T-helper 17 cell (primary cell): Measurements from ENCODE around the gene RPRD2. TPM values are rescaled to one million over a fixed set of nuclear protein-coding genes. Genes with fewer than 3 reads are reported as not detected.
A peak's percentile ranks its signal among the peaks of the same experiment; 100 is the strongest.

Experiments
- ATAC-seq: fragments of 150-1000 bp; cut with Tn5 transposase; 2 replicates; pipeline ENCODE4 v1.10.0; 2021; ENCODE audit warnings: mild to moderate bottlenecking, moderate library complexity
- DNase-seq, 3 donors: peaks; one replicate each; pipeline versions ENCODE4 v3.0.0 to v3.0.0-alpha.2; 2020 to 2021
- H3K9me3 ChIP-seq: one replicate; pipeline ENCODE4 v1.7.0; 2013; ENCODE audit warnings: low read length, mild to moderate bottlenecking; ENCODE audit not compliant: control insufficient read depth, poor library complexity, severe bottlenecking
- H3K27ac Mint-ChIP-seq: one replicate; pipeline ENCODE4 v1.8.0; 2022; ENCODE audit warnings: mild to moderate bottlenecking, moderate library complexity, mixed read lengths
- H3K27me3 Mint-ChIP-seq: one replicate; pipeline ENCODE4 v1.8.0; 2022; ENCODE audit warnings: mixed read lengths
- H3K36me3 Mint-ChIP-seq: one replicate; pipeline ENCODE4 v1.8.0; 2022; ENCODE audit warnings: low read depth, mixed read lengths
- H3K4me1 Mint-ChIP-seq: one replicate; pipeline ENCODE4 v1.8.0; 2022; ENCODE audit warnings: mild to moderate bottlenecking, mixed read lengths
- H3K4me3 Mint-ChIP-seq: one replicate; pipeline ENCODE4 v1.8.0; 2022; ENCODE audit warnings: mild to moderate bottlenecking, moderate library complexity, mixed read lengths
- total RNA-seq, 4 donors: library from RNA in 2 of 4; stranded (reverse) in 2 of 4; gene quantifications; one replicate each; pipeline ENCODE4 v1.2.3 and lab custom pipeline; 2022 to 2026

The RPRD2 gene
- total RNA-seq, 2 donors from 2014 or later = 36.2 to 38.7 TPM

- peaks cover 6% of the 10 kb centered on the region for H3K36me3 Mint-ChIP-seq
Measured at GRCh38 chr1:150486966-150487762, 123.2 kb downstream of the RPRD2 start, which contains the start of gene TARS2. Gene TARS2 (plus strand): TSS chr1:150487419. CDS start chr1:150487451, 32 bp downstream.

GRCh38 chr1:150487763-150488115, 123.8 kb downstream of the RPRD2 start:
- DNase-seq (no peak), ATAC-seq (no peak)
- H3K4me1 Mint-ChIP-seq = peaks cover 19% of the 10 kb centered on the region
- H3K27ac Mint-ChIP-seq = peak overlapping the region; percentile 99
- H3K27me3 Mint-ChIP-seq = no peaks in the 10 kb centered on the region
- peak overlapping the region; percentile 96 for H3K4me3 Mint-ChIP-seq
- no peaks in the 10 kb centered on the region for H3K9me3 ChIP-seq
- peaks cover 6% of the 10 kb centered on the region for H3K36me3 Mint-ChIP-seq

More at GRCh38 chr1:150486966-150487762, 123.2 kb downstream of the RPRD2 start, which contains the start of gene TARS2:
- no peaks in the 10 kb centered on the region for H3K27me3 Mint-ChIP-seq
- H3K4me1 Mint-ChIP-seq = peaks cover 19% of the 10 kb centered on the region
- H3K4me3 Mint-ChIP-seq = peak within 1 kb of the TSS; percentile 96
- H3K9me3 ChIP-seq = no peaks in the 10 kb centered on the region
- DNase-seq (peak; percentile 68 to 89 (median 82)), ATAC-seq (peak; percentile 100)
- peak within 1 kb of the TSS; percentile 99 for H3K27ac Mint-ChIP-seq

- Mint-ChIP-seq H3K27me3 (no peaks in the 10 kb centered on the region), H3K4me1 (peaks cover 5% of the 10 kb centered on the region), H3K27ac (no peak overlapping the region), H3K4me3 (no peak overlapping the region), H3K36me3 (peaks cover 12% of the 10 kb centered on the region)
- no peaks in the 10 kb centered on the region for H3K9me3 ChIP-seq
- ATAC-seq (no peak), DNase-seq (no peak)
Measured at GRCh38 chr1:150493175-150493574, 129.2 kb downstream of the RPRD2 start.

- H3K9me3 ChIP-seq = no peaks in the 10 kb centered on the region
- Mint-ChIP-seq H3K27ac (no peak overlapping the region), H3K36me3 (peaks cover 10% of the 10 kb centered on the region), H3K4me3 (no peak overlapping the region), H3K4me1 (peaks cover 2% of the 10 kb centered on the region), H3K27me3 (no peaks in the 10 kb centered on the region)
- DNase-seq (no peak), ATAC-seq (no peak)
Measured at GRCh38 chr1:150498342-150498741, 134.4 kb downstream of the RPRD2 start.

GRCh38 chr1:150505431-150505830, 141.5 kb downstream of the RPRD2 start:
- Mint-ChIP-seq H3K27me3 (no peaks in the 10 kb centered on the region), H3K27ac (peak overlapping the region; percentile 53), H3K36me3 (peaks cover 9% of the 10 kb centered on the region)

GRCh38 chr1:150507912-150508864, 144.2 kb downstream of the RPRD2 start, which contains the start of gene ECM1:
Gene ECM1 (plus strand): TSS chr1:150508109. CDS start chr1:150508210, 101 bp downstream.
- H3K4me3 Mint-ChIP-seq = no peak within 1 kb of the TSS
- peaks cover 4% of the 10 kb centered on the region for H3K4me1 Mint-ChIP-seq
- H3K9me3 ChIP-seq = no peaks in the 10 kb centered on the region
- H3K36me3 Mint-ChIP-seq = peaks cover 7% of the 10 kb centered on the region
- DNase-seq = no peak
- no peaks in the 10 kb centered on the region for H3K27me3 Mint-ChIP-seq
- peak within 1 kb of the TSS; percentile 67 for H3K27ac Mint-ChIP-seq
- no peak for ATAC-seq

More at GRCh38 chr1:150505431-150505830, 141.5 kb downstream of the RPRD2 start:
- ATAC-seq (no peak), DNase-seq (no peak)
- no peak overlapping the region for H3K4me3 Mint-ChIP-seq
- peaks cover 6% of the 10 kb centered on the region for H3K4me1 Mint-ChIP-seq
- no peaks in the 10 kb centered on the region for H3K9me3 ChIP-seq

- ATAC-seq = no peak
- H3K27me3 Mint-ChIP-seq = no peaks in the 10 kb centered on the region
- H3K4me1 Mint-ChIP-seq = peaks cover 4% of the 10 kb centered on the region
- no peak for DNase-seq
- H3K36me3 Mint-ChIP-seq = peaks cover 7% of the 10 kb centered on the region
- no peak overlapping the region for H3K27ac Mint-ChIP-seq
- no peak overlapping the region for H3K4me3 Mint-ChIP-seq
- H3K9me3 ChIP-seq = no peaks in the 10 kb centered on the region
Measured at GRCh38 chr1:150508982-150509381, 145.0 kb downstream of the RPRD2 start.

GRCh38 chr1:150511551-150511950, 147.6 kb downstream of the RPRD2 start:
- no peaks in the 10 kb centered on the region for H3K27me3 Mint-ChIP-seq
- H3K36me3 Mint-ChIP-seq = peaks cover 2% of the 10 kb centered on the region
- ATAC-seq (no peak), DNase-seq (no peak)
- peaks cover 10% of the 10 kb centered on the region for H3K4me1 Mint-ChIP-seq
- H3K9me3 ChIP-seq = no peaks in the 10 kb centered on the region
- H3K4me3 Mint-ChIP-seq = no peak overlapping the region
- H3K27ac Mint-ChIP-seq = no peak overlapping the region

GRCh38 chr1:150511985-150512660, 148.2 kb downstream of the RPRD2 start:
- H3K27ac Mint-ChIP-seq = no peak overlapping the region
- peaks cover 2% of the 10 kb centered on the region for H3K36me3 Mint-ChIP-seq
- peaks cover 11% of the 10 kb centered on the region for H3K4me1 Mint-ChIP-seq
- DNase-seq (no peak), ATAC-seq (no peak)
- H3K9me3 ChIP-seq = no peaks in the 10 kb centered on the region
- no peaks in the 10 kb centered on the region for H3K27me3 Mint-ChIP-seq
- no peak overlapping the region for H3K4me3 Mint-ChIP-seq

- no peak for ATAC-seq
- Mint-ChIP-seq H3K27ac (no peak overlapping the region), H3K4me1 (peaks cover 11% of the 10 kb centered on the region), H3K36me3 (peaks cover 2% of the 10 kb centered on the region), H3K27me3 (no peaks in the 10 kb centered on the region), H3K4me3 (no peak overlapping the region)
- H3K9me3 ChIP-seq = no peaks in the 10 kb centered on the region
- no peak for DNase-seq
Measured at GRCh38 chr1:150512846-150513245, 148.9 kb downstream of the RPRD2 start.

GRCh38 chr1:150513351-150513791, 149.4 kb downstream of the RPRD2 start:
- peaks cover 11% of the 10 kb centered on the region for H3K4me1 Mint-ChIP-seq

GRCh38 chr1:150514260-150514659, 150.3 kb downstream of the RPRD2 start:
- no peaks in the 10 kb centered on the region for H3K9me3 ChIP-seq
- Mint-ChIP-seq H3K4me3 (peak overlapping the region; percentile 93), H3K27ac (no peak overlapping the region), H3K27me3 (no peaks in the 10 kb centered on the region), H3K4me1 (peaks cover 11% of the 10 kb centered on the region), H3K36me3 (peaks cover 2% of the 10 kb centered on the region)
- DNase-seq (no peak), ATAC-seq (no peak)

More at GRCh38 chr1:150513351-150513791, 149.4 kb downstream of the RPRD2 start:
- Mint-ChIP-seq H3K27ac (no peak overlapping the region), H3K27me3 (no peaks in the 10 kb centered on the region), H3K4me3 (no peak overlapping the region), H3K36me3 (peaks cover 2% of the 10 kb centered on the region)
- DNase-seq (no peak), ATAC-seq (no peak)
- H3K9me3 ChIP-seq = no peaks in the 10 kb centered on the region
